ENCODE measurements around the gene CDC26. TPM values are rescaled to one million over a fixed set of nuclear protein-coding genes. Genes with fewer than 3 reads are reported as not detected.
A peak's percentile ranks its signal among the peaks of the same experiment; 100 is the strongest.

The CDC26 gene
- total and polyA plus RNA-seq, 3 experiments from 2014 or later = 51.1 to 171 (median 56.5) TPM

- POLR2A ChIA-PET = interaction anchor here (0.8 to 1.9 kb wide), 7 partner anchors 11 to 359 kb away, joined by 3 to 10 read pairs (median 4); partner anchors contain the start of genes C9orf43, CDC26, POLE3 and PRPF4
- H3K36me3 Mint-ChIP-seq = peaks cover 0 to 18% (median 0%) of the 10 kb centered on the region in 3 donors
Measured at GRCh38 chr9:113220467-113221002, 54.8 kb downstream of the CDC26 start.

GRCh38 chr9:113219969-113220368 lies 55.4 kb downstream of the CDC26 start:
- peak overlapping the region; percentile 93 to 99 (median 95) for H3K4me3 Mint-ChIP-seq
- Histone ChIP-seq H3K27ac (ENCODE audit: low read depth, low read length) (peak overlapping the region; percentile 91), H3K9me3 (ENCODE audit: low read length) (no peaks in the 10 kb centered on the region), H3K4me3 (ENCODE audit: low read length) (peak overlapping the region; percentile 96), H3K27me3 (ENCODE audit: insufficient read depth, low read length, poor library complexity, severe bottlenecking) (no peaks in the 10 kb centered on the region), H3K4me1 (ENCODE audit: insufficient read depth, low read length) (peaks cover 34% of the 10 kb centered on the region), H3K36me3 (ENCODE audit: insufficient read depth, low read length) (no peaks in the 10 kb centered on the region)
- POLR2A ChIA-PET = interaction anchor here (0.8 to 1.9 kb wide), 4 partner anchors 12 to 359 kb away, joined by 3 to 10 read pairs (median 4); partner anchors contain the start of genes CDC26, PRPF4 and SLC31A2
- peak overlapping the region; percentile 29 to 100 (median 96) for H3K27ac Mint-ChIP-seq
- no peaks in the 10 kb centered on the region for H3K9me3 Mint-ChIP-seq
- DNase-seq = no peak
- peaks cover 0 to 18% (median 0%) of the 10 kb centered on the region in 3 donors for H3K36me3 Mint-ChIP-seq
- CTCF ChIA-PET = interaction anchor here (1.1 to 3.3 kb wide), 4 partner anchors 10 to 436 kb away, joined by 3 to 19 read pairs (median 4); partner anchors contain the start of genes CDC26 and PRPF4
- peaks cover 42 to 75% (median 68%) of the 10 kb centered on the region in 3 donors for H3K4me1 Mint-ChIP-seq
- H3K27me3 Mint-ChIP-seq = no peaks in the 10 kb centered on the region

More at GRCh38 chr9:113220467-113221002, 54.8 kb downstream of the CDC26 start:
- H3K27me3 ChIP-seq (ENCODE audit: insufficient read depth, low read length, poor library complexity, severe bottlenecking) = no peaks in the 10 kb centered on the region
- peaks cover 34% of the 10 kb centered on the region for H3K4me1 ChIP-seq (ENCODE audit: insufficient read depth, low read length)
- no peaks in the 10 kb centered on the region for H3K9me3 Mint-ChIP-seq
- peak overlapping the region; percentile 93 to 99 (median 95) for H3K4me3 Mint-ChIP-seq
- H3K4me1 Mint-ChIP-seq = peaks cover 39 to 71% (median 62%) of the 10 kb centered on the region in 3 donors
- no peaks in the 10 kb centered on the region for H3K9me3 ChIP-seq (ENCODE audit: low read length)
- CTCF ChIA-PET = interaction anchor here (1.1 to 3.3 kb wide), 4 partner anchors 11 to 435 kb away, joined by 3 to 19 read pairs (median 4); partner anchors contain the start of genes CDC26 and PRPF4
- no peaks in the 10 kb centered on the region for H3K27me3 Mint-ChIP-seq
- peak overlapping the region; percentile 91 for H3K27ac ChIP-seq (ENCODE audit: low read depth, low read length)
- no peaks in the 10 kb centered on the region for H3K36me3 ChIP-seq (ENCODE audit: insufficient read depth, low read length)
- peak in 1 of 5 donors; percentile 1 for DNase-seq
- H3K27ac Mint-ChIP-seq = peak overlapping the region; percentile 91 to 100 (median 96)
- peak overlapping the region; percentile 96 for H3K4me3 ChIP-seq (ENCODE audit: low read length)

- no peak overlapping the region for H3K27ac ChIP-seq (ENCODE audit: low read depth, low read length)
- ChIA-PET CTCF (interaction anchor here (0.6 to 3.3 kb wide), 5 partner anchors 10 to 436 kb away, joined by 3 to 19 read pairs (median 4); partner anchors contain the start of genes CDC26 and PRPF4), POLR2A (interaction anchor here (0.8 to 1.4 kb wide), 2 partner anchors 12 to 360 kb away, joined by 3 to 10 read pairs; no protein-coding TSS in a partner anchor)
- H3K9me3 ChIP-seq (ENCODE audit: low read length) = no peaks in the 10 kb centered on the region
- peaks cover 34% of the 10 kb centered on the region for H3K4me1 ChIP-seq (ENCODE audit: insufficient read depth, low read length)
- no peaks in the 10 kb centered on the region for H3K27me3 Mint-ChIP-seq
- DNase-seq = no peak
- H3K36me3 ChIP-seq (ENCODE audit: insufficient read depth, low read length) = no peaks in the 10 kb centered on the region
- peaks cover 0 to 18% (median 0%) of the 10 kb centered on the region in 3 donors for H3K36me3 Mint-ChIP-seq
- H3K27ac Mint-ChIP-seq = peak overlapping the region; percentile 29 to 100 (median 96)
- H3K27me3 ChIP-seq (ENCODE audit: insufficient read depth, low read length, poor library complexity, severe bottlenecking) = no peaks in the 10 kb centered on the region
- H3K9me3 Mint-ChIP-seq = no peaks in the 10 kb centered on the region
- peak overlapping the region; percentile 93 to 99 (median 95) for H3K4me3 Mint-ChIP-seq
- peaks cover 47 to 81% (median 72%) of the 10 kb centered on the region in 3 donors for H3K4me1 Mint-ChIP-seq
- peak overlapping the region; percentile 96 for H3K4me3 ChIP-seq (ENCODE audit: low read length)
Measured at GRCh38 chr9:113219186-113219936, 56.0 kb downstream of the CDC26 start.

Other genes starting within 250 kb of the CDC26 start
- 1 to 10 TPM; 1.7 to 1.9 TPM for gene ZFP37, start 218.8 kb downstream of the CDC26 start, total RNA-seq
- 3.1 TPM for gene ZFP37, start 218.8 kb downstream of the CDC26 start, polyA plus RNA-seq
- 1 to 10 TPM; 5.4 to 5.9 TPM for gene SLC31A2, start 124.6 kb downstream of the CDC26 start, total RNA-seq
- gene SLC31A2, start 124.6 kb downstream of the CDC26 start, polyA plus RNA-seq = 5.2 TPM
- 10 to 100 TPM; 29.8 to 30.7 TPM for gene FKBP15, start 54.3 kb downstream of the CDC26 start, total RNA-seq
- 17.7 TPM for gene FKBP15, start 54.3 kb downstream of the CDC26 start, polyA plus RNA-seq
- 10 to 100 TPM; 13.7 to 15.1 TPM for gene SLC31A1, start 54.0 kb downstream of the CDC26 start, total RNA-seq
- gene SLC31A1, start 54.0 kb downstream of the CDC26 start, polyA plus RNA-seq = 3.4 TPM
- 10 to 100 TPM; 69.5 to 71.4 TPM for gene PRPF4, start 86 bp upstream of the CDC26 start, total RNA-seq
- gene PRPF4, start 86 bp upstream of the CDC26 start, polyA plus RNA-seq = 27.4 TPM
- gene RNF183, start 27.8 kb upstream of the CDC26 start, total RNA-seq = not detected
- not detected for gene RNF183, start 27.8 kb upstream of the CDC26 start, polyA plus RNA-seq
- gene WDR31, start 64.7 kb upstream of the CDC26 start, total RNA-seq = 1 to 10 TPM; 1.3 to 1.9 TPM
- gene WDR31, start 64.7 kb upstream of the CDC26 start, polyA plus RNA-seq = 0.22 TPM
- 1 to 10 TPM; 1.4 to 1.8 TPM for gene BSPRY, start 74.0 kb upstream of the CDC26 start, total RNA-seq
- 0.55 TPM for gene BSPRY, start 74.0 kb upstream of the CDC26 start, polyA plus RNA-seq
- 10 to 100 TPM; 11.9 to 14.3 TPM for gene HDHD3, start 101.4 kb upstream of the CDC26 start, total RNA-seq
- gene HDHD3, start 101.4 kb upstream of the CDC26 start, polyA plus RNA-seq = 39.6 TPM
- gene ALAD, start 125.7 kb upstream of the CDC26 start, total RNA-seq = 10 to 100 TPM; 22.3 to 22.8 TPM
- gene ALAD, start 125.7 kb upstream of the CDC26 start, polyA plus RNA-seq = 22.1 TPM
- 10 to 100 TPM; 88.2 to 88.5 TPM for gene POLE3, start 135.1 kb upstream of the CDC26 start, total RNA-seq
- 115 TPM for gene POLE3, start 135.1 kb upstream of the CDC26 start, polyA plus RNA-seq
- under 1 TPM; 0.84 to 0.90 TPM for gene C9orf43, start 135.2 kb upstream of the CDC26 start, total RNA-seq
- gene C9orf43, start 135.2 kb upstream of the CDC26 start, polyA plus RNA-seq = 0.83 TPM
- gene RGS3, start 188.2 kb upstream of the CDC26 start, total RNA-seq = 10 to 100 TPM; 89.2 to 91.2 TPM
- 59.8 TPM for gene RGS3, start 188.2 kb upstream of the CDC26 start, polyA plus RNA-seq

Measured in CD8-positive, alpha-beta memory T cell (primary cell).